Measurements from ENCODE around the gene ADAMTS19. TPM values are rescaled to one million over a fixed set of nuclear protein-coding genes. Genes with fewer than 3 reads are reported as not detected.

ADAMTS19 gene
- total RNA-seq, 1 experiment from 2014 or later, result not detected

- DNase-seq (ENCODE audit: low read depth), result no peak
These were observed 300.7 kb downstream of the ADAMTS19 start for GRCh38 chr5:129760636-129761325.

- DNase-seq (ENCODE audit: low read depth), result no peak
These were observed 303.6 kb downstream of the ADAMTS19 start for GRCh38 chr5:129763651-129764050.

- no peak for DNase-seq (ENCODE audit: low read depth)
These were observed 306.7 kb downstream of the ADAMTS19 start for GRCh38 chr5:129766798-129767197.

DNA sequence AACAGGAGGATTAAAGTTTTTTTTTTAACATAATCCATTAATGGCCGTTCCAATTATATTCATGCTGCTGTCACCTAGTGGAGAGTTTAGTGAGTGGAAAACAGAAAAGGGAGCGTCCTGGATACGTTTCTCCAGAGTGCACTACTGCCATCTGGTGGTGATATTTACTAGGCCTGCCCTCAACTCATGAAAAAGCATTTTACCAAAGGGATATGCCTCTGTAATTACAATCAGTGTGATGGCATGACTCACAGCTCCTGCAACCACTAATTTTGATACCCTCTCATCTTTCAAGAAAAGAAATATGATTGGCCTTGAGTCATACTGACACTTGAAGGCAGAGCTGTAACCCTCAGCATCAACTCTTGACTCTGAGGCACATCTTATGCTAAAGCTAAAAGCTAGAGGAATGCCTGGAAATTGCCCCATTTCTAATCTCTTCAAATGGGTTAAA is 307.9 kb downstream of the ADAMTS19 start:
- DNase-seq (ENCODE audit: low read depth), result peak; percentile 89

- no peak for DNase-seq (ENCODE audit: low read depth)
These were observed 308.6 kb downstream of the ADAMTS19 start for GRCh38 chr5:129768735-129769134.

DNA sequence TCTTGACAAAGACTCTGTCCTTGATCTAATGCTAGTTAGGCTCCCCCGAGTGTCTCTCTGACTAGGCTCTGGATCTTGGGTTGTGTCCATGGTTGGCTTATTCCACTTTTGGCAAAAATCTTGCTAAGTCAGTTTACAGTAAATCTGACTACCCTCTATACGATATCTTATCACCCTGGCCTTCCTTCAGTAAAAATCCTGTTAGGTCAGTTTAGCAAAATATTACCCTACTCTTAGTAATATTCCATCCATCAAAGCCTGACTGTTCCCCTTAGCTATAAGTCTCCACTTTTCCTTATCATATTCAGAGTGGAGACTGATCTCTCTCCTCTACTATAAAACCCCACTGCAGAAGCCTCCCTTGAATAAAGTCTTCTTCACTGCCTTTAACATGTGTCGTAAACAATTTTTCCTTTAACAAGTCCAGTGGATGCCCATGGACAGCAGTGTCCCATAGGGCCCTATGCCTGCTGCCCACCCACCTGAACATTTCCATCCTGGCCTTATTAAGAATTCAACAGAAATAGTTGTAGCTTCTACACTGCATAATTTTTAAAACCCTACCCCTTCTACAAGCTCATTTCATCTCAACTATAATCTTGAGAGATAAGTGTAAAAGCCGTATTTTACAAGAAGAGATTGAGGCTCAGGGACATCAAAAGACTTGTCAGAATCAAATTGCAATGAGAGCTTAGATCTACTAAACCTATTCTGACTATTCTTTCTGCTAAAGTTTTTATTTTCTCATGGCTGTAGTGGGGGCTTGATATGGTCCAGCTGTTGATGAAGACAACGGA is 310.1 kb downstream of the ADAMTS19 start:
- DNase-seq (ENCODE audit: low read depth), result no peak

GRCh38 chr5:129771058-129771838 is 311.1 kb downstream of the ADAMTS19 start:
- DNase-seq (ENCODE audit: low read depth), result peak; percentile 60

GRCh38 chr5:129773376-129773775 is 313.3 kb downstream of the ADAMTS19 start:
- no peak for DNase-seq (ENCODE audit: low read depth)

DNA sequence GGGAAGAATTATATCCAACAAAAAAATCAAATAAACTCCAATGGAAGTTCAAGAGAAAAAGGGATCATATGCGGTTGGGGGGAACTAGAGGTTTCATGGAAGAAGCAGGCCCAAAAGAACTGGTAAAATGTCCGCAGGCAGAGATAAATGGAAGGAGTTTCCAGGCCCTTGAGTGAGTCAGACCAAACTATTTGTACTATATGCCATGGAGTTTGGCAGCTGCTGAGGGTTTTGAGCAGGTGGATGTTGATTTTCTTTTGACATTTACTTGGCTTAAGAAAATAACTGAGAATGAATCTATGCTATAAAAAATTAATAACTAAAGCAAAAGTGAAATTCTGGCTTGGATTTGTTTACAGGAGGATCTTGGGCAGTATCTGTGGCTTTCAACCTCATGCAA is 321.5 kb downstream of the ADAMTS19 start:
- peak; percentile 79 for DNase-seq (ENCODE audit: low read depth)

Measured in LHCN-M2 (cell line).